Endodermal cell (in vitro differentiated cells): Measurements from ENCODE around the gene RECK. TPM values are rescaled to one million over a fixed set of nuclear protein-coding genes. Genes with fewer than 3 reads are reported as not detected.
A peak's percentile ranks its signal among the peaks of the same experiment; 100 is the strongest.

Experiments
- DNase-seq: peaks from one replicate; pipeline ENCODE4 v3.0.0-alpha.2; 2017
- H3K27ac ChIP-seq: 2 replicates; pipeline ENCODE4 v1.5.1; 2013; ENCODE audit warnings: mild to moderate bottlenecking, low read depth, low read length, moderate library complexity
- H3K27me3 ChIP-seq: 2 replicates; pipeline ENCODE4 v1.6.1; 2013; ENCODE audit warnings: mild to moderate bottlenecking, low read length, moderate library complexity; ENCODE audit not compliant: insufficient read depth, control insufficient read depth, poor library complexity, severe bottlenecking
- H3K36me3 ChIP-seq: 2 replicates; pipeline ENCODE4 v1.7.0; 2013; ENCODE audit warnings: mild to moderate bottlenecking, low read length, moderate library complexity; ENCODE audit not compliant: control insufficient read depth, insufficient read depth
- H3K4me1 ChIP-seq: one replicate; pipeline ENCODE4 v1.7.0; 2013; ENCODE audit warnings: low read length; ENCODE audit not compliant: control insufficient read depth, insufficient read depth
- H3K4me3 ChIP-seq: 2 replicates; pipeline ENCODE4 v1.5.1; 2013; ENCODE audit warnings: mild to moderate bottlenecking, low read length, moderate library complexity
- H3K9ac ChIP-seq: 2 replicates; pipeline ENCODE4 v1.6.1; 2013; ENCODE audit warnings: mild to moderate bottlenecking, low read length, moderate library complexity; ENCODE audit not compliant: poor library complexity, severe bottlenecking; ENCODE audit errors: extremely low read depth
- H3K9me3 ChIP-seq: 2 replicates; pipeline ENCODE4 v1.6.1; 2013; ENCODE audit warnings: mild to moderate bottlenecking, low read length, moderate library complexity; ENCODE audit not compliant: control insufficient read depth
- H3K27ac Mint-ChIP-seq: 2 replicates; pipeline ENCODE4 v1.8.0; 2020; ENCODE audit warnings: mixed read lengths
- H3K27me3 Mint-ChIP-seq: 2 replicates; pipeline ENCODE4 v1.8.0; 2021; ENCODE audit warnings: mild to moderate bottlenecking, mixed read lengths; ENCODE audit not compliant: insufficient read depth
- H3K36me3 Mint-ChIP-seq: 2 replicates; pipeline ENCODE4 v1.8.0; 2020; ENCODE audit warnings: low read depth, mixed read lengths
- H3K4me1 Mint-ChIP-seq: 2 replicates; pipeline ENCODE4 v1.8.0; 2020; ENCODE audit warnings: mixed read lengths
- H3K4me3 Mint-ChIP-seq: 2 replicates; pipeline ENCODE4 v1.8.0; 2020; ENCODE audit warnings: mild to moderate bottlenecking, moderate library complexity, mixed read lengths
- H3K9me3 Mint-ChIP-seq: 2 replicates; pipeline ENCODE4 v1.8.0; 2020; ENCODE audit warnings: mild to moderate bottlenecking, mixed read lengths
- WGBS, 2 experiments: methylation state at CpG; one replicate each; pipeline versions ENCODE4 v1.1.5 to v1.1.7; 2013; ENCODE audit warnings: missing lambda C conversion rate in 2 of 2, mixed read lengths in 1 of 2; ENCODE audit not compliant: insufficient coverage in 1 of 2, insufficient read length in 1 of 2; 5-methylcytosine and 5-hydroxymethylcytosine counted together
- total RNA-seq, 2 donors: library from RNA; stranded (reverse); fragmentation: NEBNext Ultra II Directional in 1 of 2; extraction: Animal tissue kit (Norgen Biotek cat#: 25700) in 1 of 2; gene quantifications; 2 replicates in 1 of 2; 3 replicates in 1 of 2; pipeline ENCODE4 v1.2.1, GENCODE V29; 2021
- TF ChIP-seq, protein P1 (sequence below): fragments of 200-600 bp; sonication (generic); conservative IDR thresholded peaks from 2 replicates; pipeline ENCODE4 v1.5.0; 2021; ENCODE audit warnings: antibody characterized with exemption, mild to moderate bottlenecking

The RECK gene
- total RNA-seq, 2 donors from 2014 or later, result 11.5 to 16.1 TPM

GRCh38 chr9:36119476-36119875 lies 82.8 kb downstream of the RECK start:
- H3K4me3 ChIP-seq, result peak overlapping the region; percentile 30
- no peaks in the 10 kb centered on the region for H3K27me3 ChIP-seq
- H3K36me3 ChIP-seq, result peaks cover 6% of the 10 kb centered on the region
- H3K9ac ChIP-seq, result peak overlapping the region; percentile 5
- Mint-ChIP-seq H3K27me3 (no peaks in the 10 kb centered on the region), H3K9me3 (peaks cover 2% of the 10 kb centered on the region), H3K36me3 (peaks cover 23% of the 10 kb centered on the region), H3K4me3 (no peak overlapping the region), H3K27ac (peak overlapping the region; percentile 40), H3K4me1 (peaks cover 38% of the 10 kb centered on the region)
- peak; percentile 64 for DNase-seq
- H3K9me3 ChIP-seq, result no peaks in the 10 kb centered on the region
- TF ChIP-seq, protein P1, sequence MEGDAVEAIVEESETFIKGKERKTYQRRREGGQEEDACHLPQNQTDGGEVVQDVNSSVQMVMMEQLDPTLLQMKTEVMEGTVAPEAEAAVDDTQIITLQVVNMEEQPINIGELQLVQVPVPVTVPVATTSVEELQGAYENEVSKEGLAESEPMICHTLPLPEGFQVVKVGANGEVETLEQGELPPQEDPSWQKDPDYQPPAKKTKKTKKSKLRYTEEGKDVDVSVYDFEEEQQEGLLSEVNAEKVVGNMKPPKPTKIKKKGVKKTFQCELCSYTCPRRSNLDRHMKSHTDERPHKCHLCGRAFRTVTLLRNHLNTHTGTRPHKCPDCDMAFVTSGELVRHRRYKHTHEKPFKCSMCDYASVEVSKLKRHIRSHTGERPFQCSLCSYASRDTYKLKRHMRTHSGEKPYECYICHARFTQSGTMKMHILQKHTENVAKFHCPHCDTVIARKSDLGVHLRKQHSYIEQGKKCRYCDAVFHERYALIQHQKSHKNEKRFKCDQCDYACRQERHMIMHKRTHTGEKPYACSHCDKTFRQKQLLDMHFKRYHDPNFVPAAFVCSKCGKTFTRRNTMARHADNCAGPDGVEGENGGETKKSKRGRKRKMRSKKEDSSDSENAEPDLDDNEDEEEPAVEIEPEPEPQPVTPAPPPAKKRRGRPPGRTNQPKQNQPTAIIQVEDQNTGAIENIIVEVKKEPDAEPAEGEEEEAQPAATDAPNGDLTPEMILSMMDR, result no peak
- 61 to 77% methylated on average over 5 to 7 of the region's 7 CpGs for WGBS, 2 experiments
- peaks cover 28% of the 10 kb centered on the region for H3K4me1 ChIP-seq
- no peak overlapping the region for H3K27ac ChIP-seq

DNA sequence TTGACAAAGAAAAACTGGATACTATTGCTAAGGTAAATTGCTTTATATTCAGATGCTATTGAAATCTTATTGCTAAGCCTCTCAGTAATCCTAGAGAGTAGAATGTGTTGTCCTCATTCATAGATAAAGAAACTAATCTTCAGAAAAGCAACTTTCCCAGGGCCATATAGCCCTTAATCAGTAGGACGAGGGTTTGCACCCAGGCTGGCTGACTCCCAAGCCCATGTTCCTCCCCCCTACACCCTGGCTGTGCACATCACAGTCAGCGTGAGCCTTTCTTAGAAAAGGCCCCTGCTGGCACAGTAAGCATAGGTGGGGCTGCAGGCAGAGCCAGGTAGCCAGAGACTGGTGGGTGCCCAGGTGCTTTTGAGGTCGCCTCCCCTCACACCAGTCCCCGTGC lies 84.0 kb downstream of the RECK start:
- Histone ChIP-seq H3K9ac (no peak overlapping the region), H3K27me3 (no peaks in the 10 kb centered on the region), H3K4me1 (peaks cover 28% of the 10 kb centered on the region), H3K4me3 (no peak overlapping the region), H3K27ac (no peak overlapping the region), H3K36me3 (peaks cover 6% of the 10 kb centered on the region), H3K9me3 (no peaks in the 10 kb centered on the region)
- Mint-ChIP-seq H3K9me3 (peaks cover 2% of the 10 kb centered on the region), H3K4me1 (peaks cover 38% of the 10 kb centered on the region), H3K36me3 (peaks cover 23% of the 10 kb centered on the region), H3K27me3 (no peaks in the 10 kb centered on the region), H3K4me3 (peak overlapping the region; percentile 1), H3K27ac (no peak overlapping the region)
- no peak for DNase-seq
- TF ChIP-seq, protein P1, result no peak
- 84 to 100% methylated on average over 3 to 4 of the region's 4 CpGs for WGBS, 2 experiments

- TF ChIP-seq, protein P1, result no peak
- Mint-ChIP-seq H3K4me3 (no peak overlapping the region), H3K27ac (no peak overlapping the region)
Measured at GRCh38 chr9:36121971-36122370, 85.3 kb downstream of the RECK start.

More at GRCh38 chr9:36121971-36122370, 85.3 kb downstream of the RECK start:
- Mint-ChIP-seq H3K27me3 (no peaks in the 10 kb centered on the region), H3K9me3 (peaks cover 2% of the 10 kb centered on the region), H3K4me1 (peaks cover 32% of the 10 kb centered on the region), H3K36me3 (peaks cover 19% of the 10 kb centered on the region)
- H3K4me3 ChIP-seq, result no peak overlapping the region
- H3K36me3 ChIP-seq, result peaks cover 6% of the 10 kb centered on the region
- H3K27ac ChIP-seq, result no peak overlapping the region
- no peak overlapping the region for H3K9ac ChIP-seq
- H3K4me1 ChIP-seq, result peaks cover 28% of the 10 kb centered on the region
- H3K9me3 ChIP-seq, result no peaks in the 10 kb centered on the region
- WGBS, 2 experiments, result 95 to 96% methylated on average over 7 of the region's 7 CpGs
- H3K27me3 ChIP-seq, result no peaks in the 10 kb centered on the region
- DNase-seq, result no peak
